Fibroblast of the aortic adventitia (primary cell): ENCODE results near the gene CAV2. TPM values are rescaled to one million over a fixed set of nuclear protein-coding genes. Genes with fewer than 3 reads are reported as not detected.

Experiments
- DNase-seq: peaks from one replicate; pipeline ENCODE4 v3.0.0-alpha.2; 2010; ENCODE audit warnings: low read depth
- H3K4me3 ChIP-seq: 2 replicates; pipeline ENCODE4 v1.5.1; 2011; ENCODE audit warnings: low read depth, mild to moderate bottlenecking, control low read depth, low read length, moderate library complexity
- total RNA-seq: library from RNA; depleted of rRNA; stranded (reverse); fragments of >200 nt; gene quantifications from 2 replicates; pipeline ENCODE4 v1.2.3, GENCODE V29; 2012; ENCODE audit warnings: low replicate concordance
- TF ChIP-seq, protein P1 (sequence below): IDR thresholded peaks from 2 replicates; pipeline ENCODE4 v1.5.1; 2011; ENCODE audit warnings: mild to moderate bottlenecking, low read length, control low read depth, inconsistent platforms; ENCODE audit not compliant: insufficient read depth

Gene CAV2
- total RNA-seq, 1 donor, result 113 TPM

DNA sequence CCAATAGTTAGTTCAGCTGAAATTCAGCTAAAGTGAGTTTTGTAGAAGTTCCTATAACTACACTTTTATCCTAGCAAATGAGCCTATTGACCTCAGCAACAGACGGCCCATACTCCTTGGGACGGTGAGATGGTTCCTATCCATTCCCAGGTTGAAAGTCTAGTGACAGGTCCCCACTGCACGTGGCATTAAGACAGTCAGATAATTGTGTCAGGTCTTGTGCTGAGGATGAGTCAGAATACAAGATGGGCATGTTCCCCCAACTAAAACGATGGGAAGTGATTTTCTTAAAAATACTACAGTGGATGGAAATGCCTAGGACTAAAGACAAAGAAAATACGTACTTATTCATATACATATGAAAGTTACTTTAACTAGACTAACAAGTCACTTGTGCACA is 27.4 kb downstream of the CAV2 start:
- TF ChIP-seq, protein P1, sequence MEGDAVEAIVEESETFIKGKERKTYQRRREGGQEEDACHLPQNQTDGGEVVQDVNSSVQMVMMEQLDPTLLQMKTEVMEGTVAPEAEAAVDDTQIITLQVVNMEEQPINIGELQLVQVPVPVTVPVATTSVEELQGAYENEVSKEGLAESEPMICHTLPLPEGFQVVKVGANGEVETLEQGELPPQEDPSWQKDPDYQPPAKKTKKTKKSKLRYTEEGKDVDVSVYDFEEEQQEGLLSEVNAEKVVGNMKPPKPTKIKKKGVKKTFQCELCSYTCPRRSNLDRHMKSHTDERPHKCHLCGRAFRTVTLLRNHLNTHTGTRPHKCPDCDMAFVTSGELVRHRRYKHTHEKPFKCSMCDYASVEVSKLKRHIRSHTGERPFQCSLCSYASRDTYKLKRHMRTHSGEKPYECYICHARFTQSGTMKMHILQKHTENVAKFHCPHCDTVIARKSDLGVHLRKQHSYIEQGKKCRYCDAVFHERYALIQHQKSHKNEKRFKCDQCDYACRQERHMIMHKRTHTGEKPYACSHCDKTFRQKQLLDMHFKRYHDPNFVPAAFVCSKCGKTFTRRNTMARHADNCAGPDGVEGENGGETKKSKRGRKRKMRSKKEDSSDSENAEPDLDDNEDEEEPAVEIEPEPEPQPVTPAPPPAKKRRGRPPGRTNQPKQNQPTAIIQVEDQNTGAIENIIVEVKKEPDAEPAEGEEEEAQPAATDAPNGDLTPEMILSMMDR, result no peak
- peak overlapping the region; percentile 95 for H3K4me3 ChIP-seq
- peak; percentile 29 for DNase-seq

DNA sequence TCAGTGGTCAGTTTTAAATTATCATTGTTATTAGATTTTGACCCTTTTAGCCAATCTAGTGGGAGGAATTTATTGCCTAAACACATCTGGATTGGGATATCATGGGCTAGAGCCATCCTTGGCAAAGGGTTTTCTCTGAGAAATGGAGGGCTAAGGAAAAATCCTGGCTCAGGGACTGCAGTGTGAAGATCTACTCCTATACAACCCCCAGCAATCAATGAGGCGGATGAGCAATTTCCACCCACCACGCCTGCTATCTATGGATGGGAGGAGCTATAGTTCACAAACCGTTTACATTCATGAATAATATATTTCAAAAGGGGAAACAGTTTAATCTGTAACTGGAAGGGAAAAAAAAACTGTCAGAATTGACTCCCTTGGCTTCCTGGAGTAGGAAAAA is 28.0 kb downstream of the CAV2 start:
- peak overlapping the region; percentile 95 for H3K4me3 ChIP-seq
- TF ChIP-seq, protein P1, result no peak
- peak; percentile 37 for DNase-seq

DNA sequence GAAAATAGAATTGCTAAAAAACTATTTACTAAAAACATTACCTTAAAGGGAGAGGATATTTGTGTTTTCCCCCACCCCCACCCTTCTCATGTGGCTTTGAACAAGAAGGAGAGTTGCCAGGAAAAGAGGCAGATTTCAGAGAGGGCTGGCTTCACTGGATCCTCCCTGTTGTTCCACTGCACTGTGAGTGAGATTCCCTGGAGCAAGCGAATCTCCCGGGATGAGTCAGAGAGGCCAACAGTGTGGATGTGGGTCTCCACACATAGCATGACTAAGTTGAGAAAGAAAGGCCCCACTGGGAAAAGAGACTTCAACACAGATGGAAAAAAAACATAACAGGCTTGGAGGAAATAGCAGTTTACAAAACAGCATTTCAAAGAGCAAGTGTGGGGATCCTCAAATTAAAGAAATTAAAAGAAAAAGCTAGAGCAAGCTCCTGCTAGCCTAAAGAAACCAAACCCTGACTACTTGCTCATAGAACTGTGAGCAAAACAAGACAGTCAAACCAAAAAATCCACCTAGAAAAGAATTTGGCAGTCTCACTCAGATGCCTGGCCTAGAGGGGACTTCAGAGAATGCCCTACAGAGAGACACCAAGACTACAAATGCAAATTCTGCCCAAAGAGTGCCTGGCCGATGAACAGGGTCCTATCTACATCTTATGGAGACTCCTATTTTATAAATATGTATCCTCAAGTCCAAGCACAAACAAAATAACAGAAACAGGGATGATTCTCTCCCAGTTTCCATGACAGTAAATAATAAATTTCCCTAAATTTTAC is 28.7 kb downstream of the CAV2 start:
- DNase-seq, result peak; percentile 97
- TF ChIP-seq, protein P1, result no peak
- H3K4me3 ChIP-seq, result peak overlapping the region; percentile 95

DNA sequence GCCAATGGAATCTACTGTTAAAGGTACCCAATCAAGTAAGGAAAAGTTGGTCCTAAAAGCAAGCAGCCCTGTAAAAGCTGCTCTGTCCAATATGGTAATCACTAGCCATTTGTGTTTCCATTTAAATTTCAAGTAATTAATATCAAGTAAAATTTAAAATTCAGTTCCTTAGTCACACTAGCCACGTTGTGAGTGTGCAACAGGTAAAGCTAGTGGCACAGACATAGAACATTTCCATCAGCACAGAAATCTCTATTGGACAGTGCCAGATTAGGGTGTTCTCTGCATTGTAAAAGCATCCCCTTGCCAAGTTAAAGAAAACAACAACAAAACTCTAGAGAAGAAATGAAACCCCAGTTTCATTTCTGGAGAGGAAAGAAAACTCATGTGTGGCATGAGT is 29.7 kb downstream of the CAV2 start:
- TF ChIP-seq, protein P1, result no peak
- DNase-seq, result no peak
- H3K4me3 ChIP-seq, result peak overlapping the region; percentile 22

- H3K4me3 ChIP-seq, result peak overlapping the region; percentile 26
- DNase-seq, result no peak
- TF ChIP-seq, protein P1, result no peak
Measured at GRCh38 chr7:116530107-116530820, 30.7 kb downstream of the CAV2 start.

- no peak overlapping the region for H3K4me3 ChIP-seq
- TF ChIP-seq, protein P1, result no peak
- no peak for DNase-seq
Measured at GRCh38 chr7:116532102-116532688, 32.7 kb downstream of the CAV2 start.
